Neutrophil (primary cell): Measurements from ENCODE around the gene CBLB.
"Not testable (repeated sequence)": the region's sequence is repeated elsewhere in the genome, so short reads cannot be mapped to it uniquely, and the experiment has no call there.

Experiments used
- H3K27ac ChIP-seq: fragments of 200-600 bp; sonication (generic); 2 replicates; pipeline ENCODE4 v1.5.1; 2016; ENCODE audit warnings: mild to moderate bottlenecking, moderate library complexity
- H3K27me3 ChIP-seq: fragments of 200-600 bp; sonication (generic); 2 replicates; pipeline ENCODE4 v1.6.0; 2016; ENCODE audit warnings: mild to moderate bottlenecking
- H3K36me3 ChIP-seq: fragments of 200-600 bp; sonication (generic); 2 replicates; pipeline ENCODE4 v1.5.1; 2017
- H3K4me1 ChIP-seq, 2 experiments: fragments of 200-600 bp in 1 of 2; sonication (generic) in 1 of 2; 1 replicate in 1 of 2; 2 replicates in 1 of 2; pipeline versions ENCODE4 v1.5.1 to v1.6.1; 2013 to 2016; ENCODE audit warnings: low read depth in 1 of 2, low read length in 1 of 2, mild to moderate bottlenecking in 1 of 2, moderate library complexity in 1 of 2; ENCODE audit not compliant: control insufficient read depth in 1 of 2, insufficient read depth in 1 of 2
- H3K4me3 ChIP-seq, 2 experiments: fragments of 200-600 bp in 1 of 2; sonication (generic) in 1 of 2; 1 replicate in 1 of 2; 2 replicates in 1 of 2; pipeline ENCODE4 v1.5.1; 2013 to 2016; ENCODE audit warnings: low read depth in 1 of 2, low read length in 1 of 2, mild to moderate bottlenecking in 1 of 2, moderate library complexity in 1 of 2
- H3K9me3 ChIP-seq: fragments of 200-600 bp; sonication (generic); 2 replicates; pipeline ENCODE4 v1.5.1; 2016
- CTCF ChIP-seq: fragments of 200-600 bp; sonication (generic); IDR thresholded peaks from 2 replicates; pipeline ENCODE4 v1.5.1; 2016; ENCODE audit warnings: antibody characterized with exemption

The CBLB gene

DNA sequence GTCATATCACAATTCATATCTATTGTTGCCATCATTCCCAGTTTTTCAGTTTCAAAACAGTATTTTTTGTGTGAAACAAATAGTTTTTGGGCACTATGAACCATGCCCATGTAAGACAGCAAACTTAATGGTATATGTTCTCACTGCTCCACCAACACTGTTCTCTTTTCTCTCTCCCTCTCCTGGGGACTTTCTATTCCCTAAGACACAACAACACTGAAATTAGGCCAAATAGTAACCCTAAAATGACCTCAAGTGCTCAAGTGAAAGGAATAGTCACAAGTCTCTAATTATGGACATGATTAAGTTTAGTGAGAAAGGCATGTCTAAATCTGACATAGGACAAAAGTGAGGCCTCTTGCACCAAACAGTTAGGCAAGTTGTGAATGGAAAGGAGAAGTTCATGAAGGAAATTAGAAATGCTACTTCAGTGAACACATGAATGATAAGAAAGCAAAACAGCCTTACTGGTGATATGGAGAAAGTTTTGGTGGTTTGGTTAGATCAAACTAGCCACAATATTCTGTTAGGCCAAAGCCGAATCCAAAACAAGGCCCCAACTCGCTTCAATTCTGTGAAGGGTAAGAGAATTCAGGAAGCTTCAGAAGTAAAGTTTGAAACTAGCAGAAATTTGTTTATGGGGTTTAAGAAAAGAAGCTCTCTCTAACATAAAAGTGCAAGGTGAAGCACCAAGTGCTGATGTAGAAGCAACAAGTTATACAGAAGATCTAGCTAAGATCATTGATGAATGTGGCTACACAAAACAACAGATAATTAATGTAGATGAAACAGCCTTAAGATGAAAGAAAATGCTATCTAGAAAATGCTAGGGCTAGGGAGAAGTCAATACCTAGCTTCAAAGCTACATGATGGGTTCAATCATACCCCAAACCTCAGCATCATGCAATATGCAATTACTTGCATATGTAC, 104.2 kb downstream of the CBLB start:
- peak overlapping the region; percentile 79 for H3K27ac ChIP-seq
- no peaks in the 10 kb centered on the region for H3K36me3 ChIP-seq
- peaks cover 32 to 50% of the 10 kb centered on the region in 2 experiments for H3K4me1 ChIP-seq
- no peak for TF ChIP-seq CTCF
- H3K4me3 ChIP-seq: no peak overlapping the region
- H3K9me3 ChIP-seq: no peaks in the 10 kb centered on the region
- H3K27me3 ChIP-seq: no peaks in the 10 kb centered on the region

GRCh38 chr3:105763659-105764036, 105.2 kb downstream of the CBLB start:
- no peaks in the 10 kb centered on the region for H3K27me3 ChIP-seq
- H3K9me3 ChIP-seq: no peaks in the 10 kb centered on the region
- H3K4me3 ChIP-seq: no peak overlapping the region
- H3K36me3 ChIP-seq: no peaks in the 10 kb centered on the region
- peaks cover 32 to 50% of the 10 kb centered on the region in 2 experiments for H3K4me1 ChIP-seq
- H3K27ac ChIP-seq: peak overlapping the region; percentile 79
- TF ChIP-seq CTCF: no peak

DNA sequence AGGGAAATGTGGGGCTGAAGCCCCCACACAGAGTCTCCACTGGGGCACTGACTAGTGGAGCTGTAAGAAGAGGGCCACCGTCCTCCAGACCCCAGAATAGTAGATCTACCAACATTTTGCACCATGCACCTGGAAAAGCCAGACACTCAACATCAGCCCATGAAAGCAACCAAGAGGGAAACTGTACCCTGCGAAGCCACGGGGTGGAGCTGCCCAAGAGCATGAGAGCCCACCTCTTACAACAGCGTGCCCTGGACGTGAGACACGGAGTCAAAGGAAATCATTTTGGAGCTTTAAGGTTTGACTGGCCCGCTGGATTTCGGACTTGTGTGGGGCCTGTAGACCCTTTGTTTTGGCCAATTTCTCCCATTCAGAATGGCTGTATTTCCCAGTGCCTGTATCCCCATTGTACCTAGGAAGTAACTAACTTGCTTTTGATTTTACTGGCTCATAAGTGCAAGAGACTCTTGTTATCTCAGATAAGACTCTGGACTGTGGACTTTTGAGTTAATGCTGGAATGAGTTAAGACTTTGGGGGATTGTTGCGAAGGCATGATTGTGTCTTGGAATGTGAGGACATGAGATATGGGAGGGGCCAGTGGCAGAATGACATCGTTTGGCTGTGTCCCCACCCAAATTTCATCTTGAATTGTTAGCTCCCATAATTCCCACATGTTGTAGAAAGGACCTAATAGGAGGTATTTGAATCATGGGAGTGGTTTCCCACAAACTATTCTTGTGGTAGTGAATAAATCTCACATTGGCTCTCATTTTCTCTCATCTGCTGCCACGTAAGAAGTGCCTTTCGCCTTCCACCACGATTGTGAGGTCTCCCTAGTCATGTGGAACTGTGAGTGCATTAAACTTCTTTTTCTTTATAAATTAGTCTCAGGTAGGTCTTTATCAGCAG, 105.8 kb downstream of the CBLB start:
- no peak for TF ChIP-seq CTCF
- Histone ChIP-seq H3K9me3 (peaks cover 4% of the 10 kb centered on the region), H3K36me3 (no peaks in the 10 kb centered on the region), H3K27me3 (no peaks in the 10 kb centered on the region), H3K27ac (no peak overlapping the region), H3K4me1 (peaks cover 32 to 50% of the 10 kb centered on the region in 2 experiments), H3K4me3 (no peak overlapping the region)

- H3K9me3 ChIP-seq, H3K27me3 ChIP-seq, H3K27ac ChIP-seq, H3K36me3 ChIP-seq, H3K4me3 ChIP-seq: not testable (repeated sequence)
- peaks cover 32 to 42% of the 10 kb centered on the region in 2 experiments for H3K4me1 ChIP-seq
Observed at GRCh38 chr3:105762214-105762613, 106.6 kb downstream of the CBLB start.

DNA sequence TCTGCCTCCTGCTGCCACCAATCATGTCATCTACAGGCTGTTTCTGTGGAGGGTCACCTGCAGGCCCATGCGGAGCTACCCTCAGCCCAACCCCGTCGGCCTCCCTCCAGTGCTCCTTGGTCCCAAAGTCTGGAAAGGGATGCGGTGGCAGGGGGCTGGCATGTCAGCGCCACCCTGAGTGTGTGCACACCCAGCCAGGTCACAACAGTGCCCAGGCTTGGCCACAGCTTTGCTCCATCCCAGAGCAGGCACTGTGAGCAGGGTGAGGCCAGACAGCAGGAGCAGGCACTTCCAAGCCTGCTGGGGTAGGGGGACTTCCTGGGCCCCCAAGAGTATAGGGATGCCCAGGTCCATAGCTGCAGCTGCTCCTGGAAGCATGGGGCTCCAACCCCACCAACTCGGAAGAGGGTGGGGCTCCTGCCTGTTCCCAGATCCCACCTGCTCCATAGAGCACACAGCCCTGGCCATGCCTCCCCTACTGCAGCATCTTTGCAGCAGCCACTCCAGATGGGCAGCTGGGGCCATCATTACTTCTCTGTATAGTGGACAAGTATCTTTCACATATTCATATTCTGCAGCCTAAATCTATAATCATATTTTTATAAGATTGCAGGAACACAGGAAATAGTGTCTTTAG, 109.3 kb downstream of the CBLB start:
- Histone ChIP-seq H3K9me3 (peaks cover 4% of the 10 kb centered on the region), H3K27me3 (no peaks in the 10 kb centered on the region), H3K4me1 (peaks cover 11 to 17% of the 10 kb centered on the region in 2 experiments), H3K4me3 (no peak overlapping the region), H3K36me3 (no peaks in the 10 kb centered on the region), H3K27ac (no peak overlapping the region)
- TF ChIP-seq CTCF: no peak
